Lung (tissue), 12 donors: ENCODE measurements around the gene C16orf54. TPM values are rescaled to one million over a fixed set of nuclear protein-coding genes. Genes with fewer than 3 reads are reported as not detected.
"Not testable (repeated sequence)": the region's sequence is repeated elsewhere in the genome, so short reads cannot be mapped to it uniquely, and the experiment has no call there.

Experiments used
- ATAC-seq: fragments of 200-7000 bp; cut with Tn5 transposase; one replicate; pipeline ENCODE4 v1.9.1; 2020; ENCODE audit warnings: moderate number of reproducible peaks; ENCODE audit not compliant: insufficient read depth, low FRiP score
- DNase-seq, 3 donors: peaks; one replicate each; pipeline ENCODE4 v3.0.0-alpha.2; 2013 to 2017
- H3K27ac ChIP-seq, 2 donors: one replicate each; pipeline ENCODE4 v1.5.1; 2013; ENCODE audit warnings: mild to moderate bottlenecking in 2 of 2, moderate library complexity in 2 of 2, control low read depth in 1 of 2, inconsistent platforms in 1 of 2, low read depth in 1 of 2, low read length in 1 of 2
- H3K27me3 ChIP-seq, 3 donors: one replicate each; pipeline ENCODE4 v1.5.1; 2013; ENCODE audit warnings: low read length in 2 of 3; ENCODE audit not compliant: control insufficient read depth in 3 of 3, insufficient read depth in 3 of 3
- H3K36me3 ChIP-seq, 4 donors: one replicate each; pipeline ENCODE4 v1.5.1; 2013; ENCODE audit warnings: low read length in 4 of 4, mild to moderate bottlenecking in 1 of 4, moderate library complexity in 1 of 4; ENCODE audit not compliant: control insufficient read depth in 4 of 4, insufficient read depth in 4 of 4
- H3K4me1 ChIP-seq, 5 donors: one replicate each; pipeline ENCODE4 v1.5.1; 2013; ENCODE audit warnings: low read length in 5 of 5, mild to moderate bottlenecking in 2 of 5, moderate library complexity in 1 of 5; ENCODE audit not compliant: control insufficient read depth in 5 of 5, insufficient read depth in 5 of 5
- H3K4me3 ChIP-seq: one replicate; pipeline ENCODE4 v1.5.1; 2013; ENCODE audit warnings: mild to moderate bottlenecking, control low read depth, moderate library complexity
- H3K9ac ChIP-seq, 2 donors: one replicate each; pipeline ENCODE4 v1.5.1; 2013; ENCODE audit warnings: low read length in 2 of 2, control low read depth in 1 of 2; ENCODE audit not compliant: insufficient read depth in 1 of 2
- H3K9me3 ChIP-seq, 4 donors: one replicate each; pipeline ENCODE4 v1.5.1; 2013; ENCODE audit warnings: low read length in 3 of 4, mild to moderate bottlenecking in 1 of 4, moderate library complexity in 1 of 4; ENCODE audit not compliant: control insufficient read depth in 4 of 4, insufficient read depth in 3 of 4
- WGBS, 2 donors: extraction: QIAGEN DNeasy Blood & Tissue Kit; methylation state at CpG; one replicate each; pipeline ENCODE4 v1.1.7; 2013; 5-methylcytosine and 5-hydroxymethylcytosine counted together
- polyA plus RNA-seq, 2 donors: library from polyadenylated mRNA; stranded (reverse); fragments of 200-250 nt; gene quantifications; one replicate each; pipeline ENCODE4 v1.2.1, GENCODE V29; 2013
- total RNA-seq, 2 donors: library from RNA; depleted of rRNA in 1 of 2; stranded (reverse); fragments of >200 nt in 1 of 2; gene quantifications; one replicate each; pipeline ENCODE4 v1.2.1, GENCODE V29; 2014 to 2021
- TF ChIP-seq, protein P1 (sequence below): IDR thresholded peaks from 2 replicates; pipeline ENCODE4 v1.5.1; 2012; ENCODE audit warnings: mild to moderate bottlenecking; ENCODE audit errors: control extremely low read depth, extremely low read depth
- donor health status: control.
- donor health status: control.
- donor health status: Bipolar disorder and iron deficiency.
- donor health status: healthy.
- donor health status: DM: yes; HTN: yes; CAD: no.

The C16orf54 gene
- total and polyA plus RNA-seq, 4 donors = 2.8 to 9.1 (median 4.5) TPM

DNA sequence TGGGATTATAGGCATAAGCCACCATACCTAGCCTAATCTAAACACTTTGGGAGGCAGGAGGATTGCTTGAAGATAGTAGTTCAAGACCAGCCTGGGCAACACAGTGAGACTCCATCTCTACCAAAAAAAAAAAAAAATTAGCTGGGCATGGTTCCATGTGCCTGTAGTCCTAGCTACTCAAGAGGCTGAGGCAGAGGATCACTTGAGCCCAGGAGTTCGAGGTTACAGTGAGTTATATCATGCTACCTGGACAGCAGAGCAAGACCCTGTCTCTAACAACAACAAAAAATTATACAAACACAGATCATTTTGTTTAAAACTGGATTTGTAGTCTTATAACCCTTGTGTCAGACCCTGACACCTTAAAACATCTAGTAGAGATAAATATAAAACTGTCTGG is 7.7 kb upstream of the C16orf54 start:
- ATAC-seq = no peak

DNA sequence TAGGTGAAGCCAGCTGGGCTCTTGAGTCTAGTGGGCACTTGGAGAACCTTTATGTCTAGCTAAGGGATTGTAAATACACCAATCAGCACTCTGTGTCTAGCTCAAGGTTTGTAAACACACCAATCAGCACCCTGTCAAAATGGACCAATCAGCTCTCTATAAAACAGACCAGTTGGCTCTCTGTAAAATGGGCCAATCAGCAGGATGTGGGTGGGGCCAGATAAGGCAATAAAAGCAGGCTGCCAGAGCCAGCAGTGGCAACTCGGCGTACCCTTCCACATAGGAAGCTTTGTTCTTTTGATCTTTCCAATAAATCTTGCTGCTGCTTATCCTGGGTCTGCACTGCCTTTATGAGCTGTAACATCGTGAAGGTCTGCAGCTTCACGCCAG is 3.0 kb upstream of the C16orf54 start:
- not testable (repeated sequence) for H3K27me3 ChIP-seq, H3K36me3 ChIP-seq, ATAC-seq, H3K9me3 ChIP-seq, DNase-seq, H3K27ac ChIP-seq, H3K4me1 ChIP-seq, H3K4me3 ChIP-seq, H3K9ac ChIP-seq
- WGBS, 2 donors = 65 to 83% methylated on average over 4 of the region's 4 CpGs

More for the DNA sequence above, 7.7 kb upstream of the C16orf54 start:
- Histone ChIP-seq H3K9ac (no peak overlapping the region), H3K36me3 (no peaks in the 10 kb centered on the region), H3K4me3 (no peak overlapping the region), H3K27ac (no peak overlapping the region), H3K4me1 (peaks cover 0 to 2% (median 0%) of the 10 kb centered on the region in 5 donors), H3K27me3 (no peaks in the 10 kb centered on the region), H3K9me3 (no peaks in the 10 kb centered on the region)
- TF ChIP-seq, protein P1, sequence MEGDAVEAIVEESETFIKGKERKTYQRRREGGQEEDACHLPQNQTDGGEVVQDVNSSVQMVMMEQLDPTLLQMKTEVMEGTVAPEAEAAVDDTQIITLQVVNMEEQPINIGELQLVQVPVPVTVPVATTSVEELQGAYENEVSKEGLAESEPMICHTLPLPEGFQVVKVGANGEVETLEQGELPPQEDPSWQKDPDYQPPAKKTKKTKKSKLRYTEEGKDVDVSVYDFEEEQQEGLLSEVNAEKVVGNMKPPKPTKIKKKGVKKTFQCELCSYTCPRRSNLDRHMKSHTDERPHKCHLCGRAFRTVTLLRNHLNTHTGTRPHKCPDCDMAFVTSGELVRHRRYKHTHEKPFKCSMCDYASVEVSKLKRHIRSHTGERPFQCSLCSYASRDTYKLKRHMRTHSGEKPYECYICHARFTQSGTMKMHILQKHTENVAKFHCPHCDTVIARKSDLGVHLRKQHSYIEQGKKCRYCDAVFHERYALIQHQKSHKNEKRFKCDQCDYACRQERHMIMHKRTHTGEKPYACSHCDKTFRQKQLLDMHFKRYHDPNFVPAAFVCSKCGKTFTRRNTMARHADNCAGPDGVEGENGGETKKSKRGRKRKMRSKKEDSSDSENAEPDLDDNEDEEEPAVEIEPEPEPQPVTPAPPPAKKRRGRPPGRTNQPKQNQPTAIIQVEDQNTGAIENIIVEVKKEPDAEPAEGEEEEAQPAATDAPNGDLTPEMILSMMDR = no peak
- no peak for DNase-seq
- WGBS, 2 donors = 65 to 84% methylated on average over 1 of the region's 1 CpG

DNA sequence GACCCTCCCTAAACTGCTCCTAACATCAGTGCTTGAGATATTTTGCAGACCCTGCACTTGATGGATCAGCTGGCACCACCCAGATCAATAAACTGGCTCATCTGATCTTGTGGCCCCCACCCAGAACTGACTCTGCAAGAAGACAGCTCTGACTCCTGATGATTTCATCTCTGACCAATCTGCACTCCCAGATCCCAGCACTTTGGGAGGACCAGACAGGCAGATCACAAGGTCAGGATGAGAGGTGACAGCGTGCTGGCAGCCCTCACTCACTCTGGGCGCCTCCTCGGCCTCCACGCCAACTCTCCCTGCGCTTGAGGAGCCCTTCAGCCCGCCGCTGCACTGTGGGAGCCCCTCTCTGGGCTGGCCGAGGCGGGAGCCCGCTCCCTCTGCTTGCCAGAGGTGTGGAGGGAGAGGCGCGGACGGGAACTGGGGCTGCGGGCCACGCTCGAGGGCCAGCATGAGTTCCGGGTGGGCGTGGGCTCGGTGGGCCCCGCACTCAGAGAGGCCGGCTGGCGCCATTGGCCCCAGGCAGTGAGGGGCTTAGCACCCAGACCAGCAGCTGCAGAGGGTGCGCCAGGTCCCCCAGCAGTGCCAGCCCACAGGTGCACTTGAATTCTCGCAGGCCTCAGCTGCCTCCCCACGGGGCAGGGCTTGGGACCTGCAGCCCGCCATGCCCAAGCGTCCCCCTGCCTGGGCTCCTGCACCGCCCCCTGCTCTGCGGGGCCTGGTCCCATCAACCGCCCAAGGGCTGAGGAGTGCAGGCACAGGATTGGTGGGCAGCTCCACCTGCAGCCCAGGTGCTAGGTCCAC is 2.4 kb upstream of the C16orf54 start:
- DNase-seq (no peak), ATAC-seq (no peak)
- Histone ChIP-seq H3K27ac (no peak overlapping the region), H3K4me3 (no peak overlapping the region), H3K36me3 (no peaks in the 10 kb centered on the region), H3K9me3 (no peaks in the 10 kb centered on the region), H3K9ac (no peak overlapping the region), H3K4me1 (no peaks in the 10 kb centered on the region), H3K27me3 (no peaks in the 10 kb centered on the region)
- 94 to 95% methylated on average over 30 of the region's 30 CpGs for WGBS, 2 donors
- TF ChIP-seq, protein P1 = no peak

DNA sequence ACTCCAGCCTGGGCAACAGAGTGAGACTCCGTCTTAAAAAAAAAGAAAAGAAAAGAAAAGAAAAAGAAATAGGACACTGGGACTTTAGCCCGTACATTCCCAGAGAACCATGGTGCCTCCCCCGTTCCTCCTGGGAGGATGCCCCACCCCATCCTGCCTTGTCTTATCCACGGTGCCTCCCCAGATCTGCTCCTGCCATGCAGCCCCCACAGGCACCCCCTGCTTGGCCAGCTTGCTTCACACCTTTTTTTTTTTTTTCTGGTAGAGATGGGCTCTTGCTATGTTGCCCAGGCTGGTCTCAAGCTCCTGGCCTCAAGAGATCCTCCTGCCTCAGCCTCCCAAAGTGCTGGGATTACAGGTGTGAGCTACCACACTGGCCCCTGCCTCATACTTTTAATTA is 728 bp upstream of the C16orf54 start:
- H3K36me3 ChIP-seq, H3K9ac ChIP-seq, DNase-seq, H3K27me3 ChIP-seq, H3K9me3 ChIP-seq, ATAC-seq, H3K4me3 ChIP-seq, H3K27ac ChIP-seq, H3K4me1 ChIP-seq: not testable (repeated sequence)
- 32 to 60% methylated on average over 4 of the region's 4 CpGs for WGBS, 2 donors
